Stimulated activated CD8-positive, alpha-beta memory T cell treated with anti-CD3 and anti-CD28 coated beads, Interleukin-15, amount 100 ng/mL, for 4 hours (primary cell): Measurements from ENCODE around the gene EIF5B.

ENCODE experiments used
- DNase-seq, 2 donors: peaks; one replicate each; pipeline ENCODE4 v3.0.0-alpha.2; 2020; ENCODE audit warnings: low read depth in 2 of 2

EIF5B gene

DNA sequence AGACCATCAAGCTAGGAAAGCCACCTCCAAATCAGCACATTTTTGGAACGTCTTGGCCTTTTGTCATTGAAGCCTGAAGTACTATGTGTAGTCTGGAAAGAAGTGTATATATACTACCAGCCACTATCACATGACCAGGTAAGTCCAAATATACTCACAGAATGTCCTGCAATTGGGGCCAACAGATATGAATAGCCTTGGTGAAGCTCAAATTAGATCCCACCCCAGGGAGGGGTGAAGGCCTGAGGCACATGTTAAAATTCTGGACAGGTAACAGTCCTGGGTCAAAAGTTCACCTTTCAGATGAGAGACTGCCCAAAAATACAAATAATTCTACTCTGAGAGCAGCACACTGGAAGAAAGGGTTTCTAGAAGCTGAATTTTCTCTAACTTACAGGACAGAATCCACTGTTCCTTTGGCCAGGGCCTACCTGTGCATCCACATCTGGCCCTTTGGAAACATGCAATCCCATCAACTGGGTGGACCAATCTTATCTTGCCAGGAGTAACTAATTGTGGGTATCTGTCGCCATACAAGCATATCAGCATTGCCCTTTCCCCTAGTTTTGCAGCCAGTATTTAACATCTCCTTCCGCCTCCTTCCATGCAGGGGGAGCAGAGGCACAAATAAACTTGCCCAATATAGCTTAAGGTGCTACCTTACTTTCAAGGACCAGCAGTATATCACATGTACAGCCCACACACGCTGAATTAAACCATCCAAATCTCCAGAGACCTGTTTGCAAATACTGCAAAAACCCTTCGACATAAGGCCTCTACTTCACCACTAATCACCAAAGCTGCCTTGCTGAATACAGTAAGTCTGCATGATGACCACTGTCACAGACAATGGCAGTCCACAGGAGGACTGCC lies 67.8 kb downstream of the EIF5B start:
- DNase-seq, result no peak

DNA sequence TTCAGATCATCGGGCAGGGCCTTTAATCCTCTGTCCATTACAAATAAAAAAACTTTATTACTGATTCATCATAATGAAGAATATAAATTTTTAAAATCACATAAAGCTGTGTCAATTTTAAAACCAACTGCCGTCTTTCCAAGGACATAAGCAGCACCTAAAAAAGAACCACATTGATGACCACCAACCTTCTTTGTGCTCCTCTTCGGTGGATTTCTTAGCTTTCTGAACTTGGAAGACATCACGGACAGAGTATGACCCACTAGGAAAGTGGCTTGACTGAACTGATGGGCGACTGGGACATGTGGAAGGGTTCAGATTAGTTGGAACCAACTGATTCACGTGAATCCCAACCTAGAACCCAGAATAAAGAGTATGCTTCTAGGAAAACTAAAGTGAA lies 68.9 kb downstream of the EIF5B start:
- no peak for DNase-seq

DNA sequence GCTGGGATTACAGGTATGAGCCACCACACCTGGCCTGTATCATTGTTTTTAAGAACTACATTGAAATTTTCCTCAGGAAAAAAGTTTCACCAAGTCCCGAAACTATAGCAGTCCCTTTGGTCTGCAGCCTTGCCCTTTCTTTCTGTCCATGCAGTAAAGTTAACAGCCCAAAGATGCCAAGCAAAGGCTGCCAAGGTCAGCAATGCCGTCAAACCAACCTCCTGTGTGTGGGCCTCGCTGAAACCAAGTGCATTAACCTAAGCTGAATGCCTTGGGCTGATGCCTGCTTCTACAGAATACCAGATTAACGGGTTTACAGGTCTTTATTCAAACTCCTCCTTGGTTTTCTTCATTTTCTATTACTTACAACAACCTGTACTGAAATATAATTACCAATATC lies 73.1 kb downstream of the EIF5B start:
- DNase-seq, result no peak

DNA sequence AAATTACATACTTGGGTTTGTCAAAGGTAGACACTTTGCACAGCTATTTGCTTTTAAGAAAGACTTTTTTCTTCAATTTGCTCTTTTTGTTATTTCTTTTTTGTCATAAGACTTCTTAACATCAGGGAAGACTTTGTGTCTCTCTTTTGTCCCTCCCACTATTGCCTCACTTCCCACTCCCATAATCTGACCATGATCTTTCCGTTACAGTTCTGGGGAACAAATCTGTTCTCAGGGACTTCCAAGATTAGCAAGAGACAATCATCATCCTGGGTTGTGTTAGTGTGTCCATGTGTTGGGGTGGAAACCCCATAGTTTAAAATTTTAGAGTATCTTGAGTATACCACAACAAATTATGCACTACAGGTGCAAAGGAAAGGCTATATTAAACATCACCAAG lies 77.4 kb downstream of the EIF5B start:
- DNase-seq, result no peak

DNA sequence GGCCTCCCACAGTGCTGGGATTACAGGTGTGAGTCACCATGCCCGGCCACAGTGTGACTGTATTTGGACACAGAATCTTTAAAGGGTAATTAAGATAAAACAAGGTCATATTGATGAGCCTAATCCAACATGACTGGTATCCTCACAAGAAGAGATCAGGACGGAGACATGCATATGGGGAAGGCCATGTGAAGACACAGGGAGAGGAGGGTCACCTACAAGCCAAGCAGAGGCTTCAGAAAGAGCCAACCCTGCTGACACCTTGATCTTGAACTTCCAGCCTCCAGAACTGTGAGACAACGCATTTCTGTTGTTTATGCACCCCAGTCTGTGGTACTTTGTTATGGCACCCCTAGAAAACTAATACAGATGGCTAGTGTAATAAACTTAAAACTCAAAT lies 80.2 kb downstream of the EIF5B start:
- no peak for DNase-seq

DNA sequence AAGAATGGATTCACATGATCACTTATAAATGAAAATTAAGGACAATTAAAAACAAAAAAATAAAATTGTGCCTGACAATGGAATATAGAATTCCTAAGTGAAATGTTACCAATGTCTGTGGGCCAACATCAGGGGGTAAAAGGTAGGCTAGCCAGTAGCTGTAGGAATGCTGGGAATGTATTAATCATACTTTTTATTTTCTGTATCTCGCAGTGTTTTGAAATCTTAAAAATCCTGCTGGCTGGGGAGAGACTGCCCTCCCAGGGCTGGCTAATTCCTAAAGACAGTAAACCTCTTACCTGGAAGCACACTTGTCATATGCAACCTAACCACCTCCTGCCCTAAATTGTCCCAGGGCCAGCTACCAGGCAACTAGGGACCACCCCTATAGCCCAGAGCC lies 82.8 kb downstream of the EIF5B start:
- DNase-seq, result no peak

DNA sequence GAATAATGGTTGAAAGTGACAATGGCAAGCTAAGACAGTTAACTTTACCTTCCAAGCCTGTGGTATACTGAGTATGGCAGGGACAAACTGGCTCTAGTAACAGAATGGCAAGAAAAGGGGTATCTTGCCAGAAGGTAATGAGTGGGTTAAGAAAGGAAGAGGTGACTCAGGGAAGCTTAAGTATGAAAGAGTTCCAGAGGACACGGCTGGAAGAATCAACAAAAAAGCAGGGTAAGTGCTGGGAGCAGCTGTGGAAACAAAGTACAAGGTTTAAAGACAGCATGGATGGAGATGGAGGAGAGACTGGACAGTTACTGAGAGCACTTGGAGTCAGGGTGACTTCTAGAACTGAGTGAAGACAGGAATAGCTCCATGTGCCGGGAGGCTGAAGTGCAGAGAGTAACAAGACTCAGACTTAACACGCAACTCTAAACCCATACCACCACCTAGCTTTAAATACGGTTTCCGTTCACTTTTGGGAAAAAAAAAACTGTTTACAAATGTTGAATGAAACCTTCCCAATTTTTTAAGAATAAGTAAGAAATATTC lies 83.6 kb downstream of the EIF5B start:
- DNase-seq, result no peak

DNA sequence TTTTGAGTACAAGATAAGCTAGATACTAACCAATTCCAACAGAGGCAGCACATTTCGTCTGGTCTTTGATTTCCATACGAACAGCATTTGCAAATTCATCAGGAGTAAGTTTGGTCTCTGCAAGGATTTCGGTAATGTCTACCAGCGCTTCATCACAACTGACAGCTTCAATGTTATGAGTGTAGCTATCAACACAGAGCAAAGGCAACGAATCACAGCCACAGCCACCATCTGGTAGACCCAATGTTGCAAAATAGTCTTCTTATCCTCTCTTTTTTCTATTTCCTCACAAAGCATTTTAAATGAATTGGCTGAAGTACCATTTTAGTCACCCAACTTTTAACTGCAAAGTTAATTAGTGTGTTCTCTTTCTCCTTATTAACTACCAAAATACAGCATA lies 84.3 kb downstream of the EIF5B start:
- no peak for DNase-seq

DNA sequence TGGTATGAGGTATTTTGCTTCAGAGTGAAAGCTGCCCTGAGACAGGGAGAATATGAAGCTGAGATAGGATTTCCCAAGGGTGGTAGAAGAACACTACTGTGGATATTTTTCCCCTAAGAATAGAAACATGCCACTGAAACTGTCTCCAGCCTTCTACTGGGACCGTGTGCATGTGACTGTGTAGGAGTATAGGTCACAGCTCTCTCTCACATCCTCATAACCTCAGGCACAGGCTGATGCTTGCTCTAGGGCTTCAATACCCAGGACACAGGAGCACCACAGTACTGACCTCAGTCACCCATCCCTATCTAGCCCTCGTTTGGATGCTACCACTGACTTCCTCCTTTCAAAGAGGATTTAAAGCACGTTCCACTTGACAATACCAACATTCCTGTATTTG lies 85.4 kb downstream of the EIF5B start:
- no peak for DNase-seq

DNA sequence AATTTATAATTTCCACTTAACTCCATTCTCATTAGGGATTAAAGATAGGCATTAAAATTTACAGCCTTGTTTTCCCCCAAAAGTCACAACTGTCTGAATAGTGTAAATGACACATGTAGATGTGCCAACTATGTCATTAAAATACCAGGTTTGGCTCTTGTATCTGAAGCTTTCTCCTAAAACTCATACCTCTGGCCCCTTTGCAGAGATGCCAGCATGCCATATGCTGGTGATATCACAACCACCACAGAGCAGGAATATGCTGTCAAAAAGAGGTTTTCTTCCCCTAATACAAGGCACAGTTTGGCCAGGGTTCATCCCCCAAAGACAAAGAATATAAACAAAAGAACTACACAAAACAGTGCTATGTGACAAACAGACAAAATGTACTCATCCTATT lies 87.2 kb downstream of the EIF5B start:
- no peak for DNase-seq

DNA sequence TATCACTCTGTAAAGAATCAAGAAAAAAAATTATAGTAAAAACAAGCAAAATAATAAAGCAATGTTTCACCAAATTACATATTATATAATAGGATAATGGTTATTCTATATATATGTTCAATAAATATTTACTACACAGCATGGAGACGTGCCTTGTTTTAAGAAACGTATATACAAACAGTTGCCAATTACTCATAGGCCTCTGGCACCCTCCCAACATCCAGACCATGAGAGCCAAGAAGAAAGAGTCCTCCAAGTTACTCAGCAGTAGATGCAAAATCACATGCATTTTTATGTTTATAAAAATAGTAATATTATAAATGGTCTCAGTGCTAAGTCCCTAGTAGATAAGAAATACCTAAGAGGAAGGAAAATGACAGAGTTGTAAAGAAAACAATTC lies 87.8 kb downstream of the EIF5B start:
- DNase-seq, result no peak

DNA sequence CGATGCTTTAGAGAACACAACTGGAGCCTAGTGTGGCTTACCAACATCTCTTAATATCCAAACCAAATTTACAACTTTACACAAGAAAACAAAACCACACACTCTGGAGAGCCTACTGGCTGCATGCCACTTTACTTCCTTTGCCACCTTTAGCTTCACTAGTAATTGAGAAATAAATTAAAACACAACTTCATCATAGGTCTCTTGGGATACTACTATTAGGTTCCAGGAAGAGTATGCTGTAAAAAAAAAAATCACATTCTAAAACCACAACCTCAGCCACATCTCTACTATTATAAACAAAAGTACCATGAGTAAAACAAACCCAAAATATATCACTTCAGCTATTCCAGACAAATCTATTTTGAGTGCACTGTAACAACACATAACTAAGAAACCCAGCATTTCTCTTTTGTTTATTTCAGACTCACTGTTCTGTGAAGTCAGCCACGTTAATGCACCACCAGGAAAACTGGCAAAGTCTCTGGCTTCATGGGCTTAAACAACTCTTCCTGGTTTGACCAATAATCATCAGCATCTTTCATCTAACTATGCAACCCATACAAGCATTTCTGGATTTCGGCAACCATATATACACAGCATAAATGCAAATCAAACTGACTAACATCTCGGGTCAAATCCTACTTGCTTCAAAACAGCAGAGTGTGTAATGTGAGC lies 93.6 kb downstream of the EIF5B start:
- no peak for DNase-seq

DNA sequence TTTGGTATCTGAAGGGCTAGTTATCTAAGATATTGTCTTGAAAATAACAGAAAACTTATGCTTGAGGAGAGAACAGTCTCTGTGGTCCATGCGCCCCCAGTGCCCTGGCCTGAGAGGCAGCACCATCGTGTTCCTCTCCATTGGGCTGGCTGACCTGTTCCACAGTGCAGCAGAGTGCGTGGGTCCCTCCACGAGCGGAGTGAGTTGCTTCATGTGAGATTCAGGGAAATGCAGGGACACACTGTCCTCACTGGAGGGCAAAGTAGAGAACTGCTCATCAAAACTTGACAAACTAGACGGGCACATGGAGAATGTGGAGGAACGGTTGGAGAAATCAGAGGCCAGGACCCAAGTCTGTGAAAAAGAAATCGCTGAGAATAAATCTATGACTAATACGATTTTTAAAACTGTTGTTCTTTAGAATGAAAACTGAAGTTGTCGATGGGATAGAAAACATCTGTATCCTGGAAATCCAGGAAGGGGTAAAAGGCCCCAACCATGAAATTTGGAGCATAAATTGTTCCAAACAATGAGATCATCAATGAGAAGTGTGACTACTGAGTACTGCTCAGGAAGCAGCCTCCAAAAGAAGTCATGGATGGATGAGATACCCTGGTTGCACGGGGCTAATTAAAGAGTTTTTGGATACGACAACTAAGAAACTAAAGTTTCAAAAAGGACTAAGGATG lies 94.5 kb downstream of the EIF5B start:
- no peak for DNase-seq

DNA sequence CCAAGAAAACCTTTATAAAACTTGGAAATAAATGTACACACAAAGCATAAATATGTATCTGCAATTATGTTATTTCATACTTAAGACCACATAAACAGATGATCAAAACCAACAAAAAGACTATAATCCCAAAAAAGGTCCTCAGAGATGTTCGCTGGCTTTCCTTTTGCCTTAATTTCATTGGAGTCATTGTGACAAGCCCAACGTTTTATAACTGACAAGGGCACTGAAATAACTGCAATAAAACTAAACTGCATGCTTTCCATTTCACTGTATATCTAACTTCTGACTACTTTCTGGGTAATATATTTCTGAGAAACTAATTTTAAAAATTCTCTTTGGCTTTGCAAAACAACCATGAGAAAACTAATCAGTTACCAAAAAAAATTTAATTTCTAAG lies 96.2 kb downstream of the EIF5B start:
- no peak for DNase-seq

DNA sequence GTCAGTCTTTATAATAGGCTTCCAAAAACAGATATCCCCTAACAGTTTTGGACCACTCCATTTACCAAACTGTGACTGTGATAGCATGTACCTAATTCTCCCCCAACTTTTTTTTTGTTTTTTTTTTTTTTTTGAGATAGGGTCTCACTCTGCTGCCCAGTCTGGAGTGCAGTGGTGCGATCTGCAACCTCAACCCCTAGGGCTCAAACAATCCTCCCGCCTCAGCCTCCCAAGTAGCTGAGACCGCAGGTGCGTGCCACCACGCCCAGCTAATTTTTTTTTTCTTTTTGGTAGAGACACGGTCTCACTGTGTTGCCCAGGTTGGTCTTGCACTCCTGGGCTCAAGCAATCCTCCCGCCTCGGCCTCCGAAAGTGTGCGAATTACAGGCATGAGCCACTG lies 99.7 kb downstream of the EIF5B start:
- DNase-seq, result no peak

DNA sequence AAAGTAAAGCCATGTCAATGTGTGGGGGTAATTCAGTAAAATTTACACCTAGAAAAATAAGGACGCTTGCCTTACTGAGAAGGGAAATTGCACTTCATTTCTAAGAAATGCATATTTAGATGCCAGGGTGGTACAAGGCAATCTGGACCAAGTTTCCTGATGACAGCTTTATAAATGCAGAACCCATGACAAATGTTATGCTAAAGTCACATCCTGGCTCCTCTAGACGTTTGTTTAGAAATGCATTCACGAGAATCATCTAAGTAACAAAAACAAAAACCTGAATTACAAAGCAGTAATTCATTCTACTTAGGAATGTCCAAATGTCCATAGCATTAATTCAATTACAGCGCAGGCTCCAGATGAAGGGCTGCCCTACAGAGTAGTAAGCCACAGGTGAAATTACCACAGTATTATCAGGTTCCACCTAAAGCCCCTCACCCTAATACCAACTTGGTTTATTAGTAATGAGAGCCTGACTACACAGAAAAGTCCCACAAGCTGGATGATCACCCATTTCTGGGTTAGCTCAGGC lies 102.8 kb downstream of the EIF5B start:
- no peak for DNase-seq

DNA sequence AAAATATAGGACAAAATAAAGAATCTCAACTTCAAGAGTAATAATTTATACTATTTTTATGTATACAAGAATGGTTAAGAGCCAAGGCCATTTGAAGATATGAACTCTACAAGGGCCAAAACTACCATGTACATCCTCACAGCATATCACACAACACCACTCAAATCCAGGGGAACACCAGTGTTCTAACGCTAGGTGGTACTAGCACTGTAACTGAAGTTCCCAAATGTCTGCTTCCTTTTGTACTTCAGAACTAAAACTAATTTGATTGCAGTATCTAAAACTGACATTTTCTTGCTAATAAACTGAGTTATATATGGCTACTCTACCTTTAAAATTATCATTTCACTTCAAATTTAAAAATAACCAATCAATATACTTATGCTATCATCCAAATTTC lies 105.6 kb downstream of the EIF5B start:
- DNase-seq, result no peak

DNA sequence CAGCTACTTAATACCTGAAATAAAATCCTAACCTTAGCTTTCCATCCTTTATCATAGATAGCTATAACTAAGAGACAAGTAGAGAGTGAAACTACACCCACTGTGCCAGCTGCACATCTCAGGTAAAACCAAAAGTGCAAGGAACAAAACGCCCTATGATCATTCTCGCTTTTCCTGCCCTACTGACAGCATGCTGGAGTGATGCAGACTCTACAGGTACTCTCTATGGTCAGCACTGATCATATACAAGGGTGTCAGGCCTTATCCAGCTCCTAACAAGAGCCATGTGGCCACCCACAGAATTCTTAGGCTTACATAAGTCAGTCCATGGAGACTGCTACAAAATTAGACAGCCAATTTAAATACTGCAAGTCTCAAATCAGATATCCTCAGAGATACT lies 107.0 kb downstream of the EIF5B start:
- no peak for DNase-seq

DNA sequence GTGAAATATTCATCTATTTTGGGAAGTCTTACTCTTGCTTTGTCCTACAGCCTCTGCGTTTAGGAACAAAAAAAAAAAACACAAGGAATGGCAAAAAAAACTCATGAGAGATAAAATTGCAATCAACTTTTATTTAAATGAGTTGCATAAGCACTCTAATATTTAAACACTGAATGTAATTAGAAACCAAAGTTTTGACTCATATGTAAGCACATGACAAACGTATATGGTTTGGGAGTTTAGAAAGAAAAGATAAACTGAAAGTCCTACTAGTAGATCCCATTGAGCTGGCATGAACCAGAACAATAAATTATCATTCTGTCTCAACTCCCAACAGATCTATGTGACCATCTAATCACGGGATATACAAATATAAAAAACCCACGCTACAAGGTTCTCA lies 107.9 kb downstream of the EIF5B start:
- DNase-seq, result no peak

DNA sequence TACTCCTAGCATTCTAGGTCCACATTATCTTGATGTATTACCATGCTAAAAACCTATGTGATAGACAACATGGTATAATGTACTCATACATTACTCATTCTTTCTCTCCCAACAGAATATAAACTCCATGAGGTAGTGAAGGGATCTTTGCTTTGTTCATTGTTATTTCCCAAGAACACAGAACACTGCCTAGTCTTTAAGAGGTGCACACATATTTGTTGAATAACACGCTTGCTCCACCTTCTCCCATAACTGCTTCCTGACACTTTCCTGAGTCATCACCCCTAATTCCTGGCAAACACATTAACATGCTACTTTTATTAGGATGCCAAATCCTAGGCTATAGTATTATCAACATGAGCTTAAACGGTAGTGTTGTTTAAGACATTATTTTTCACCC lies 111.4 kb downstream of the EIF5B start:
- DNase-seq, result no peak

DNA sequence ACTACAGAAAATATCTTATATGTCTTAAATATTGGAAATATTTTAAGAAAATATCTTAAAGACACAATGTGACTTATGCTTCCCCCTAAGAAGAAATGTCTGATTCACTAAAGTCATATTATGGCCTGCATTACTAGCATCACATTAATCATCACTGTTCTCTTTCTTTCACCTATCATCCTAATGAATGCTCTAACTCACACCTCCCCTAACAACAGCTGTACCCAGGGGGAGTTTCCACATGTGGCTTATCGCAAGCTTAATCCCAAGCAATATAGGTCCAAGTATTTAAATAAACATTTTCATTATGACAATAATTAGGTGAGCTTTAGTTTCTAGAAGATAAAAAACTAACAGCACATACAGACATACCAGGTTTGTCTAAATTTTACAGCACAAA lies 113.0 kb downstream of the EIF5B start:
- DNase-seq, result no peak
